Measurements from ENCODE around the gene MYLIP. TPM values are rescaled to one million over a fixed set of nuclear protein-coding genes. Genes with fewer than 3 reads are reported as not detected.
A peak's percentile ranks its signal among the peaks of the same experiment; 100 is the strongest.

MYLIP gene
- total and polyA plus RNA-seq, 2 donors from 2014 or later: 27.1 to 52.8 TPM

GRCh38 chr6:16166871-16167608, 38.2 kb downstream of the MYLIP start:
- no peak for TF ChIP-seq CTCF (IDR thresholded peaks at IDR 0.05; ENCODE audit: borderline replicate concordance, extremely low read depth, insufficient read depth)
- H3K27ac ChIP-seq (ENCODE audit: low read depth in 2 of 2, low read length in 2 of 2): no peak overlapping the region
- peak in 1 of 5 donors; percentile 60 for DNase-seq
- no peaks in the 10 kb centered on the region for H3K9me3 ChIP-seq (ENCODE audit: control insufficient read depth in 2 of 3, insufficient read depth in 1 of 3, low read length in 3 of 3)
- H3K36me3 ChIP-seq (ENCODE audit: control insufficient read depth in 2 of 3, insufficient read depth in 3 of 3, low read length in 3 of 3): no peaks in the 10 kb centered on the region
- intact Hi-C loops (cut with DNase I): no loop called here
- H3K4me1 ChIP-seq (ENCODE audit: control insufficient read depth in 2 of 3, insufficient read depth in 2 of 3, low read depth in 1 of 3, low read length in 3 of 3): peaks cover 0 to 7% (median 0%) of the 10 kb centered on the region in 3 donors
- no peaks in the 10 kb centered on the region for H3K27me3 ChIP-seq (ENCODE audit: control insufficient read depth, insufficient read depth, low read length)
- no peak overlapping the region for H3K9ac ChIP-seq (ENCODE audit: low read length in 3 of 3)
- no peak overlapping the region for H3K4me3 ChIP-seq (ENCODE audit: low read length in 3 of 3)
- no peak for FAIRE-seq

- Histone ChIP-seq H3K4me3 (ENCODE audit: low read length in 3 of 3) (no peak overlapping the region), H3K36me3 (ENCODE audit: control insufficient read depth in 2 of 3, insufficient read depth in 3 of 3, low read length in 3 of 3) (no peaks in the 10 kb centered on the region), H3K27ac (ENCODE audit: low read depth in 2 of 2, low read length in 2 of 2) (no peak overlapping the region), H3K9ac (ENCODE audit: low read length in 3 of 3) (no peak overlapping the region), H3K4me1 (ENCODE audit: control insufficient read depth in 2 of 3, insufficient read depth in 2 of 3, low read depth in 1 of 3, low read length in 3 of 3) (peaks cover 0 to 7% (median 0%) of the 10 kb centered on the region in 3 donors), H3K27me3 (ENCODE audit: control insufficient read depth, insufficient read depth, low read length) (no peaks in the 10 kb centered on the region), H3K9me3 (ENCODE audit: control insufficient read depth in 2 of 3, insufficient read depth in 1 of 3, low read length in 3 of 3) (no peaks in the 10 kb centered on the region)
- TF ChIP-seq CTCF (IDR thresholded peaks at IDR 0.05; ENCODE audit: borderline replicate concordance, extremely low read depth, insufficient read depth): no peak
- no peak for FAIRE-seq
- peak in 1 of 5 donors; percentile 24 for DNase-seq
- intact Hi-C loops (cut with DNase I): no loop called here
Measured at GRCh38 chr6:16168121-16168520, 39.2 kb downstream of the MYLIP start.

- no peaks in the 10 kb centered on the region for H3K9me3 ChIP-seq (ENCODE audit: control insufficient read depth in 2 of 3, insufficient read depth in 1 of 3, low read length in 3 of 3)
- no peak overlapping the region for H3K4me3 ChIP-seq (ENCODE audit: low read length in 3 of 3)
- FAIRE-seq: no peak
- no peaks in the 10 kb centered on the region for H3K36me3 ChIP-seq (ENCODE audit: control insufficient read depth in 2 of 3, insufficient read depth in 3 of 3, low read length in 3 of 3)
- intact Hi-C loops (cut with DNase I): no loop called here
- H3K27ac ChIP-seq (ENCODE audit: low read depth in 2 of 2, low read length in 2 of 2): no peak overlapping the region
- TF ChIP-seq CTCF (IDR thresholded peaks at IDR 0.05; ENCODE audit: borderline replicate concordance, extremely low read depth, insufficient read depth): peak; percentile 28
- no peaks in the 10 kb centered on the region for H3K27me3 ChIP-seq (ENCODE audit: control insufficient read depth, insufficient read depth, low read length)
- peaks cover 0 to 7% (median 0%) of the 10 kb centered on the region in 3 donors for H3K4me1 ChIP-seq (ENCODE audit: control insufficient read depth in 2 of 3, insufficient read depth in 2 of 3, low read depth in 1 of 3, low read length in 3 of 3)
- DNase-seq: peak in 3 of 5 donors; percentile 34 to 73 (median 64)
- H3K9ac ChIP-seq (ENCODE audit: low read length in 3 of 3): no peak overlapping the region
Measured at GRCh38 chr6:16168858-16169257, 40.0 kb downstream of the MYLIP start.

Data from kidney (tissue), 14 donors.